ENCODE results near the gene CEP135. TPM values are rescaled to one million over a fixed set of nuclear protein-coding genes. Genes with fewer than 3 reads are reported as not detected.

CEP135 gene
- polyA plus RNA-seq, 1 donor from 2014 or later: 5.2 TPM

- Histone ChIP-seq H3K4me2 (ENCODE audit: low read length) (no peak overlapping the region), H3K4me3 (ENCODE audit: low read length) (no peak overlapping the region), H3K79me2 (replicated peaks; ENCODE audit: insufficient read depth, low read length) (no peaks in the 10 kb centered on the region), H3K36me3 (ENCODE audit: insufficient read depth, low read length) (no peaks in the 10 kb centered on the region), H3K9me3 (ENCODE audit: low read length) (no peaks in the 10 kb centered on the region), H3K27ac (ENCODE audit: low read length) (no peak overlapping the region), H4K20me1 (ENCODE audit: insufficient read depth) (no peaks in the 10 kb centered on the region), H3K9ac (ENCODE audit: low read length) (no peak overlapping the region), H2AFZ (ENCODE audit: low read depth, low read length) (no peak overlapping the region), H3F3A (ENCODE audit: insufficient read depth, low read length, poor library complexity, severe bottlenecking) (no peaks in the 10 kb centered on the region), H3K27me3 (ENCODE audit: insufficient read depth, low read depth, low read length) (no peaks in the 10 kb centered on the region), H3K9me2 (ENCODE audit: insufficient read depth, low read length) (no peaks in the 10 kb centered on the region)
- TF ChIP-seq POLR2AphosphoS5 (IDR thresholded peaks at IDR 0.05) (no peak), SMC3 (conservative IDR thresholded peaks at IDR 0.05; ENCODE audit: poor library complexity) (no peak), RAD21 (conservative IDR thresholded peaks at IDR 0.05) (no peak), CTCF (IDR thresholded peaks at IDR 0.05; ENCODE audit: poor library complexity, severe bottlenecking) (no peak), REST (IDR thresholded peaks at IDR 0.05; ENCODE audit: borderline replicate concordance) (no peak), TAF1 (IDR thresholded peaks at IDR 0.05; ENCODE audit: low read depth) (no peak), MXI1 (conservative IDR thresholded peaks at IDR 0.05; ENCODE audit: poor library complexity, severe bottlenecking) (no peak), EP300 (conservative IDR thresholded peaks at IDR 0.05; ENCODE audit: poor library complexity, severe bottlenecking) (no peak), EZH2 (IDR thresholded peaks at IDR 0.05; ENCODE audit: borderline replicate concordance, insufficient read depth, low read length, poor library complexity, severe bottlenecking) (no peak)
Observed at GRCh38 chr4:55912249-55912648, 36.5 kb upstream of the CEP135 start.

GRCh38 chr4:55920571-55920970 lies 28.2 kb upstream of the CEP135 start:
- TF ChIP-seq REST (IDR thresholded peaks at IDR 0.05; ENCODE audit: borderline replicate concordance) (no peak), CTCF (IDR thresholded peaks at IDR 0.05; ENCODE audit: poor library complexity, severe bottlenecking) (no peak), SMC3 (conservative IDR thresholded peaks at IDR 0.05; ENCODE audit: poor library complexity) (no peak), EZH2 (IDR thresholded peaks at IDR 0.05; ENCODE audit: borderline replicate concordance, insufficient read depth, low read length, poor library complexity, severe bottlenecking) (no peak), EP300 (conservative IDR thresholded peaks at IDR 0.05; ENCODE audit: poor library complexity, severe bottlenecking) (no peak), RAD21 (conservative IDR thresholded peaks at IDR 0.05) (no peak), POLR2AphosphoS5 (IDR thresholded peaks at IDR 0.05) (no peak)
- no peak overlapping the region for H3K4me3 ChIP-seq (ENCODE audit: low read length)
- H3K27me3 ChIP-seq (ENCODE audit: insufficient read depth, low read depth, low read length): no peaks in the 10 kb centered on the region
- H2AFZ ChIP-seq (ENCODE audit: low read depth, low read length): no peak overlapping the region
- H3F3A ChIP-seq (ENCODE audit: insufficient read depth, low read length, poor library complexity, severe bottlenecking): no peaks in the 10 kb centered on the region
- H4K20me1 ChIP-seq (ENCODE audit: insufficient read depth): no peaks in the 10 kb centered on the region
- no peaks in the 10 kb centered on the region for H3K36me3 ChIP-seq (ENCODE audit: insufficient read depth, low read length)
- H3K4me2 ChIP-seq (ENCODE audit: low read length): no peak overlapping the region
- H3K27ac ChIP-seq (ENCODE audit: low read length): no peak overlapping the region
- H3K79me2 ChIP-seq (replicated peaks; ENCODE audit: insufficient read depth, low read length): no peaks in the 10 kb centered on the region
- no peak overlapping the region for H3K9ac ChIP-seq (ENCODE audit: low read length)
- H3K9me2 ChIP-seq (ENCODE audit: insufficient read depth, low read length): no peaks in the 10 kb centered on the region
- H3K9me3 ChIP-seq (ENCODE audit: low read length): no peaks in the 10 kb centered on the region
